Natural killer cell (primary cell): ENCODE measurements around the gene UBAP1. TPM values are rescaled to one million over a fixed set of nuclear protein-coding genes. Genes with fewer than 3 reads are reported as not detected.
"Not testable (repeated sequence)": the region's sequence is repeated elsewhere in the genome, so short reads cannot be mapped to it uniquely, and the experiment has no call there.

Source experiments
- ATAC-seq, 3 donors: fragments of 150-1000 bp in 2 of 3; fragments of 200-7000 bp in 1 of 3; cut with Tn5 transposase; 1 replicate in 1 of 3; 2 replicates in 2 of 3; pipeline ENCODE4 v1.10.0; 2021; ENCODE audit warnings: mild to moderate bottlenecking in 2 of 3, moderate library complexity in 2 of 3
- DNase-seq, 2 donors: peaks; one replicate each; pipeline versions ENCODE4 v3.0.0 to v3.0.0-alpha.2; 2013 to 2021; ENCODE audit warnings: mixed read lengths in 1 of 2
- H3K27ac ChIP-seq: one replicate; pipeline ENCODE4 v1.5.1; 2013; ENCODE audit warnings: mild to moderate bottlenecking, low read length
- H3K27me3 ChIP-seq: one replicate; pipeline ENCODE4 v1.6.1; 2013; ENCODE audit warnings: low read length; ENCODE audit not compliant: control insufficient read depth, insufficient read depth
- H3K36me3 ChIP-seq: one replicate; pipeline ENCODE4 v1.6.1; 2013; ENCODE audit warnings: low read length; ENCODE audit not compliant: control insufficient read depth, insufficient read depth
- H3K4me1 ChIP-seq: one replicate; pipeline ENCODE4 v1.6.1; 2013; ENCODE audit warnings: low read length; ENCODE audit not compliant: control insufficient read depth, insufficient read depth
- H3K4me3 ChIP-seq: one replicate; pipeline ENCODE4 v1.5.1; 2013; ENCODE audit warnings: low read length
- H3K9me3 ChIP-seq: one replicate; pipeline ENCODE4 v1.6.1; 2013; ENCODE audit warnings: low read length; ENCODE audit not compliant: control insufficient read depth, insufficient read depth
- H3K27ac Mint-ChIP-seq, 2 donors: one replicate each; pipeline ENCODE4 v1.8.0; 2022; ENCODE audit warnings: mild to moderate bottlenecking in 2 of 2, mixed read lengths in 2 of 2, moderate library complexity in 1 of 2
- H3K27me3 Mint-ChIP-seq, 2 donors: one replicate each; pipeline ENCODE4 v1.8.0; 2022; ENCODE audit warnings: low read depth in 2 of 2, mixed read lengths in 2 of 2
- H3K36me3 Mint-ChIP-seq: one replicate; pipeline ENCODE4 v1.8.0; 2022; ENCODE audit warnings: mixed read lengths
- H3K4me1 Mint-ChIP-seq, 2 donors: one replicate each; pipeline ENCODE4 v1.8.0; 2022; ENCODE audit warnings: mixed read lengths in 2 of 2
- H3K4me3 Mint-ChIP-seq: one replicate; pipeline ENCODE4 v1.8.0; 2022; ENCODE audit warnings: mild to moderate bottlenecking, moderate library complexity, mixed read lengths
- H3K9me3 Mint-ChIP-seq, 2 donors: one replicate each; pipeline ENCODE4 v1.8.0; 2022; ENCODE audit warnings: mixed read lengths in 2 of 2
- WGBS: methylation state at CpG from one replicate; pipeline ENCODE4 v1.1.7; 2013; ENCODE audit warnings: missing lambda C conversion rate; ENCODE audit not compliant: insufficient coverage; 5-methylcytosine and 5-hydroxymethylcytosine counted together
- intact Hi-C: fragments of 100-400 bp; cut with micrococcal nuclease; formaldehyde crosslinking; loops from one replicate; pipeline ENCODE4 v1.14.2; 2022
- total RNA-seq, 4 donors: library from RNA; stranded (reverse); fragments of 120-200 nt in 1 of 4; gene quantifications; one replicate each; pipeline versions ENCODE4 v1.2.3 to v1.2.4, GENCODE V29; 2013 to 2022
- TF ChIP-seq, protein P1 (sequence below): fragments of 200-600 bp; IDR thresholded peaks from one replicate; pipeline ENCODE4 v1.8.0; 2022; ENCODE audit warnings: antibody characterized with exemption

Gene UBAP1
- total RNA-seq, 3 donors from 2014 or later (not counting 1 experiment from before 2014, with no cell fraction given) = 43.6 to 59.3 (median 49.7) TPM

- no peaks in the 10 kb centered on the region for H3K36me3 Mint-ChIP-seq
- TF ChIP-seq, protein P1, sequence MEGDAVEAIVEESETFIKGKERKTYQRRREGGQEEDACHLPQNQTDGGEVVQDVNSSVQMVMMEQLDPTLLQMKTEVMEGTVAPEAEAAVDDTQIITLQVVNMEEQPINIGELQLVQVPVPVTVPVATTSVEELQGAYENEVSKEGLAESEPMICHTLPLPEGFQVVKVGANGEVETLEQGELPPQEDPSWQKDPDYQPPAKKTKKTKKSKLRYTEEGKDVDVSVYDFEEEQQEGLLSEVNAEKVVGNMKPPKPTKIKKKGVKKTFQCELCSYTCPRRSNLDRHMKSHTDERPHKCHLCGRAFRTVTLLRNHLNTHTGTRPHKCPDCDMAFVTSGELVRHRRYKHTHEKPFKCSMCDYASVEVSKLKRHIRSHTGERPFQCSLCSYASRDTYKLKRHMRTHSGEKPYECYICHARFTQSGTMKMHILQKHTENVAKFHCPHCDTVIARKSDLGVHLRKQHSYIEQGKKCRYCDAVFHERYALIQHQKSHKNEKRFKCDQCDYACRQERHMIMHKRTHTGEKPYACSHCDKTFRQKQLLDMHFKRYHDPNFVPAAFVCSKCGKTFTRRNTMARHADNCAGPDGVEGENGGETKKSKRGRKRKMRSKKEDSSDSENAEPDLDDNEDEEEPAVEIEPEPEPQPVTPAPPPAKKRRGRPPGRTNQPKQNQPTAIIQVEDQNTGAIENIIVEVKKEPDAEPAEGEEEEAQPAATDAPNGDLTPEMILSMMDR = no peak
- 96% methylated on average over 2 of the region's 2 CpGs for WGBS
- Histone ChIP-seq H3K36me3 (no peaks in the 10 kb centered on the region), H3K9me3 (no peaks in the 10 kb centered on the region), H3K27me3 (no peaks in the 10 kb centered on the region), H3K27ac (no peak overlapping the region), H3K4me1 (no peaks in the 10 kb centered on the region), H3K4me3 (no peak overlapping the region)
- no peak for DNase-seq
- H3K4me1 Mint-ChIP-seq = peaks cover 0 to 5% of the 10 kb centered on the region in 2 donors
- no peaks in the 10 kb centered on the region for H3K27me3 Mint-ChIP-seq
- no peak overlapping the region for H3K4me3 Mint-ChIP-seq
- ATAC-seq = no peak
- H3K9me3 Mint-ChIP-seq = no peaks in the 10 kb centered on the region
- H3K27ac Mint-ChIP-seq = no peak overlapping the region
- intact Hi-C loops = no loop called here
These were observed 112.2 kb downstream of the UBAP1 start for GRCh38 chr9:34291023-34291422.

GRCh38 chr9:34291423-34291822, 112.6 kb downstream of the UBAP1 start:
- H3K27ac Mint-ChIP-seq = no peak overlapping the region
- 71% methylated on average over 2 of the region's 2 CpGs for WGBS
- peaks cover 0 to 5% of the 10 kb centered on the region in 2 donors for H3K4me1 Mint-ChIP-seq
- DNase-seq (no peak), ATAC-seq (no peak)
- no peaks in the 10 kb centered on the region for H3K9me3 Mint-ChIP-seq
- no peaks in the 10 kb centered on the region for H3K27me3 Mint-ChIP-seq
- no peaks in the 10 kb centered on the region for H3K36me3 Mint-ChIP-seq
- H3K4me3 Mint-ChIP-seq = no peak overlapping the region
- no peak overlapping the region for H3K4me3 ChIP-seq
- H3K36me3 ChIP-seq = no peaks in the 10 kb centered on the region
- intact Hi-C loops = no loop called here
- no peaks in the 10 kb centered on the region for H3K4me1 ChIP-seq
- TF ChIP-seq, protein P1 = no peak
- no peaks in the 10 kb centered on the region for H3K9me3 ChIP-seq
- H3K27ac ChIP-seq = no peak overlapping the region
- H3K27me3 ChIP-seq = no peaks in the 10 kb centered on the region

DNA sequence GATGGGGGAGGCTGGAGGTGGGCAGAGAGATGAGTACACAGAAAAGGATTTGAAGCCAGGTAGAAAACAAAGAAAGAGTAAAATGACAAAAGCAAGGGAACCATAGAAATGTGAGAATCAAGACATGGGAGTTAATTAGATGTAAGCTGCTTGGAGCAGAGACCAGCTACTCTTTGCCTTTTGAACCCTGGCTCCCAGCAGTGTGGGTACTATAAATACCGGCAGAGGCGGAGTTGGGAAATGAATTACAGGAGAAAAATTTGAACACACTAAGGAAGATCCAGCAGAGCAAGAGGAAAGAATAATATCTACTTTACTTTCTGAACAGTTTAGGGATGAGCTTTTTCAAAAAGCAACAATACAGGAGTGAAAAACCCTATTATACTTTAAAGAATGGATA, 113.7 kb downstream of the UBAP1 start:
- intact Hi-C loops = no loop called here
- no peak overlapping the region for H3K4me3 ChIP-seq
- no peaks in the 10 kb centered on the region for H3K9me3 ChIP-seq
- no peak overlapping the region for H3K27ac ChIP-seq
- Mint-ChIP-seq H3K27me3 (no peaks in the 10 kb centered on the region), H3K4me1 (peaks cover 0 to 5% of the 10 kb centered on the region in 2 donors), H3K27ac (no peak overlapping the region), H3K36me3 (no peaks in the 10 kb centered on the region), H3K9me3 (no peaks in the 10 kb centered on the region), H3K4me3 (no peak overlapping the region)
- no peaks in the 10 kb centered on the region for H3K36me3 ChIP-seq
- no peaks in the 10 kb centered on the region for H3K27me3 ChIP-seq
- no peaks in the 10 kb centered on the region for H3K4me1 ChIP-seq
- TF ChIP-seq, protein P1 = no peak
- DNase-seq (no peak), ATAC-seq (no peak)
- WGBS = 100% methylated on average over 1 of the region's 2 CpGs

- H3K4me3 Mint-ChIP-seq, H3K27ac ChIP-seq, H3K36me3 Mint-ChIP-seq, H3K9me3 ChIP-seq, ATAC-seq, H3K9me3 Mint-ChIP-seq, H3K27ac Mint-ChIP-seq, DNase-seq, H3K4me1 Mint-ChIP-seq, H3K4me3 ChIP-seq, H3K27me3 ChIP-seq, H3K27me3 Mint-ChIP-seq, intact Hi-C loops, H3K36me3 ChIP-seq, H3K4me1 ChIP-seq: not testable (repeated sequence)
- 93% methylated on average over 7 of the region's 7 CpGs for WGBS
These were observed 122.2 kb downstream of the UBAP1 start for GRCh38 chr9:34301064-34301463.

Other genes with a start within 250 kb of the UBAP1 start
- 10 to 100 TPM; 30.2 to 34.4 (median 31.1) TPM for gene UBAP2, start 130.2 kb upstream of the UBAP1 start, total RNA-seq
- gene DCAF12, start 52.3 kb upstream of the UBAP1 start, total RNA-seq = 10 to 100 TPM; 14.9 to 24.3 (median 21.3) TPM
- gene KIF24, start 150.2 kb downstream of the UBAP1 start, total RNA-seq = under 1 TPM; 0.28 to 0.50 (median 0.30) TPM
- gene NUDT2, start 150.5 kb downstream of the UBAP1 start, total RNA-seq = 10 to 100 TPM in 1 of 3 donors, 1 to 10 TPM in 2; 8.5 to 15.7 (median 9.4) TPM
- under 1 TPM; 0.58 to 0.93 (median 0.92) TPM for gene MYORG, start 197.9 kb downstream of the UBAP1 start, total RNA-seq